ENCODE data around the gene RNU6-1.

RNU6-1 gene

DNA sequence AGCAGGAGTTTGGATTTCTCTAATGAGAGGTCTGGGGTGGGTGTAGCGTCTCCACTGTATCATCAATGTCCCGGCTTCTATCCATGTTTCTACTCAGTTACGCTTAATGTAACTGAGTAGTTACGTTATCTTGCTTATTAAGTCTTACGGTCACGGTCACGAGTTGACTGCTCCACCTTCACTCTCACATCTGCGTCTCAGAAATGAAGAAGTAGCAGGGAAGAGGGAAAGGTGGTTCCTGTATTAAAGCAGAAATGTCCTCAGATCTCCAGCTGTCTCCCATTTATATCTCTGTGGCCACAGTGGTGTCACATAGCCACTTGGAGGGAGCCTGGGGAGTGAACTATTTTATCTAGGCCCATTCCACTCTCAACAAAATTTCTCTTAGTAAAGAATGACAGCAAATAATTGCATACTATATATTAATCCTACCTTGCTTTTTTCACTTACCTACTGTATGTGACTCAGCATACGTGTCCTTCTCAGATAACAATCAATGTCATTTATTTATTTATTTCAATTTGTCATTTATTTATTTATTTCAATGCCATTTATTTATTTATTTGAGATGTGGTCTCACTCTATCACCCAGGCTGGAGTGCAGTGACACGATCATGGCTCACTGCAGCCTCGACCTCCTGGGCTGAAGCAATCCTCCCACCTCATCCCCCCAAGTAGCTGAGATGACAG, 39.7 kb upstream of the RNU6-1 start (continued):
- no peak for TF ChIP-seq EGR2 (tag by site-specific recombination; IDR thresholded peaks at IDR 0.05; ENCODE audit: low read depth)
- TF ChIP-seq, protein P1, sequence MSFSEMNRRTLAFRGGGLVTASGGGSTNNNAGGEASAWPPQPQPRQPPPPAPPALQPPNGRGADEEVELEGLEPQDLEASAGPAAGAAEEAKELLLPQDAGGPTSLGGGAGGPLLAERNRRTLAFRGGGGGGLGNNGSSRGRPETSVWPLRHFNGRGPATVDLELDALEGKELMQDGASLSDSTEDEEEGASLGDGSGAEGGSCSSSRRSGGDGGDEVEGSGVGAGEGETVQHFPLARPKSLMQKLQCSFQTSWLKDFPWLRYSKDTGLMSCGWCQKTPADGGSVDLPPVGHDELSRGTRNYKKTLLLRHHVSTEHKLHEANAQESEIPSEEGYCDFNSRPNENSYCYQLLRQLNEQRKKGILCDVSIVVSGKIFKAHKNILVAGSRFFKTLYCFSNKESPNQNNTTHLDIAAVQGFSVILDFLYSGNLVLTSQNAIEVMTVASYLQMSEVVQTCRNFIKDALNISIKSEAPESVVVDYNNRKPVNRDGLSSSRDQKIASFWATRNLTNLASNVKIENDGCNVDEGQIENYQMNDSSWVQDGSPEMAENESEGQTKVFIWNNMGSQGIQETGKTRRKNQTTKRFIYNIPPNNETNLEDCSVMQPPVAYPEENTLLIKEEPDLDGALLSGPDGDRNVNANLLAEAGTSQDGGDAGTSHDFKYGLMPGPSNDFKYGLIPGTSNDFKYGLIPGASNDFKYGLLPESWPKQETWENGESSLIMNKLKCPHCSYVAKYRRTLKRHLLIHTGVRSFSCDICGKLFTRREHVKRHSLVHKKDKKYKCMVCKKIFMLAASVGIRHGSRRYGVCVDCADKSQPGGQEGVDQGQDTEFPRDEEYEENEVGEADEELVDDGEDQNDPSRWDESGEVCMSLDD (tag by site-specific recombination; IDR thresholded peaks at IDR 0.05), result no peak
- TF ChIP-seq, protein P2, sequence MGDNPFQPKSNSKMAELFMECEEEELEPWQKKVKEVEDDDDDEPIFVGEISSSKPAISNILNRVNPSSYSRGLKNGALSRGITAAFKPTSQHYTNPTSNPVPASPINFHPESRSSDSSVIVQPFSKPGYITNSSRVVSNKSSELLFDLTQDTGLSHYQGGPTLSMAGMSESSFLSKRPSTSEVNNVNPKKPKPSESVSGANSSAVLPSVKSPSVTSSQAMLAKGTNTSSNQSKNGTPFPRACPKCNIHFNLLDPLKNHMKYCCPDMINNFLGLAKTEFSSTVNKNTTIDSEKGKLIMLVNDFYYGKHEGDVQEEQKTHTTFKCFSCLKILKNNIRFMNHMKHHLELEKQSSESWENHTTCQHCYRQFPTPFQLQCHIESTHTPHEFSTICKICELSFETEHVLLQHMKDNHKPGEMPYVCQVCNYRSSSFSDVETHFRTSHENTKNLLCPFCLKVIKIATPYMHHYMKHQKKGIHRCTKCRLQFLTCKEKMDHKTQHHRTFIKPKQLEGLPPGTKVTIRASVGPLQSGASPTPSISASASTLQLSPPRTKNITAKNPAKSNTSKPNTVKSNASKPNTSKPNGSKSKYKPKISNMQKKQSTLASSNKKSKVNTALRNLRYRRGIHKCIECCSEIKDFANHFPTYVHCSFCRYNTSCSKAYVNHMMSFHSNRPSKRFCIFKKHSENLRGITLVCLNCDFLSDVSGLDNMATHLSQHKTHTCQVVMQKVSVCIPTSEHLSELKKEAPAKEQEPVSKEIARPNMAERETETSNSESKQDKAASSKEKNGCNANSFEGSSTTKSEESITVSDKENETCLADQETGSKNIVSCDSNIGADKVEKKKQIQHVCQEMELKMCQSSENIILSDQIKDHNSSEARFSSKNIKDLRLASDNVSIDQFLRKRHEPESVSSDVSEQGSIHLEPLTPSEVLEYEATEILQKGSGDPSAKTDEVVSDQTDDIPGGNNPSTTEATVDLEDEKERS (tag by site-specific recombination; IDR thresholded peaks at IDR 0.05), result no peak
- no peak for TF ChIP-seq ZNF558 (tag by site-specific recombination; IDR thresholded peaks at IDR 0.05)

DNA sequence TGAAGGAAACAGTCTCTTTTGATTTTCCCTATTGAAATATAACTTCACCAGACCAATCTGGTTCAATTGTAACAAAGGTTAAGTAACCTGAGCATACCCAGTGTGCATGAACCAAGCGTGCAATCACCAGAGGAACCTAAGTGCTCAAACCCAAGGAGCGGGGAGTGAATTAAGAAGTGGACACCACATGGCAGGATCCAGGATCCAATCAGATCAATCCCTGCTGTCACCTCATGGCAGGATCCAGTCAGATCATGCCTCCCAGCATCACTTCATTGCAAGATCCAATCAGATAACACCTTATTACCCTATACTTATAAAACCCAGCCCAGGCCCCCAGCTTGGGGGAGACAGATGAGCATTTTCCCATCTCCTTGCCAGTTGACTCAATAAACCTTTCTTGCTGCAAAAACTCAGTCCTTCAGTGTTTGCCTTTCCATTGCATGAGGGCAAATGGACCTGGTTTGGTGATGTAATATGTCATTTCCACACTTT, 38.9 kb upstream of the RNU6-1 start:
- ChIA-PET POLR2A (no interaction called here), CTCF (no interaction called here)
- Histone ChIP-seq H3K27ac (ENCODE audit: extremely low read depth, low read depth, low read length) (no peak overlapping the region), H3K36me3 (ENCODE audit: control insufficient read depth in 2 of 2, insufficient read depth in 1 of 2, low read length in 2 of 2) (no peaks in the 10 kb centered on the region), H3K4me1 (ENCODE audit: control insufficient read depth, insufficient read depth, low read length) (peaks cover 3% of the 10 kb centered on the region; the same call in 1 of the 2 replicates), H3K9me3 (ENCODE audit: control insufficient read depth, insufficient read depth, low read depth, low read length) (no peaks in the 10 kb centered on the region), H3K4me3 (ENCODE audit: low read depth, low read length) (no peak overlapping the region)
- TF ChIP-seq ZNF335 (tag by site-specific recombination; conservative IDR thresholded peaks at IDR 0.05), result peak; percentile 77
- no peak for TF ChIP-seq ZNF112 (tag by site-specific recombination; IDR thresholded peaks at IDR 0.05)

DNA sequence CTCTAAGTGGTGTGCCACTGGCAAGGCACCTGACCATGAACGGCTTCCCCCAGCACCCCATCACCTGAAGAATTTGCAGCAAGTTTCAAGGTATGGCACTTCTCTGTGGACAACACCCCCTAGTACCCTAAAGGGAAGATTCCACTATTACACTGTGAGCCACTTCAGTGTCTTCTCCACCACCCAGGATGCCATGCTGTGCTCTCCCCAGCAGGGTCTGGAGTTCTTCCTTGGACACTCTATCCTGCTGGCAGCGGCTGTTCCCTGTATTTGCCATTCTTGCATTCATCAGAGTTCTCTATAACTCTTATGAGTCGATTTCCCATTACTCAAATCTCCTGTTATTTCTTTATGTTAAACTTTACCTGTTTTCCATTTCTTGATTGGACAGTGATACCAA, 33.9 kb upstream of the RNU6-1 start:
- H3K36me3 ChIP-seq (ENCODE audit: control insufficient read depth in 2 of 2, insufficient read depth in 1 of 2, low read length in 2 of 2), result no peaks in the 10 kb centered on the region
- H3K27ac ChIP-seq (ENCODE audit: extremely low read depth, low read depth, low read length), result no peak overlapping the region
- CTCF ChIA-PET, result interaction anchor here (0.8 to 2.0 kb wide), 2 partner anchors 11 to 433 kb away, joined by 4 to 13 read pairs; no protein-coding TSS in a partner anchor
- H3K4me3 ChIP-seq (ENCODE audit: low read depth, low read length), result no peak overlapping the region
- no peaks in the 10 kb centered on the region for H3K4me1 ChIP-seq (ENCODE audit: control insufficient read depth, insufficient read depth, low read length)
- H3K9me3 ChIP-seq (ENCODE audit: control insufficient read depth, insufficient read depth, low read depth, low read length), result no peaks in the 10 kb centered on the region; the same call in 1 of the 2 replicates
- POLR2A ChIA-PET, result no interaction called here
- TF ChIP-seq ZNF433 (tag by site-specific recombination; IDR thresholded peaks at IDR 0.05; ENCODE audit: low read depth), result no peak
- TF ChIP-seq, protein P3, sequence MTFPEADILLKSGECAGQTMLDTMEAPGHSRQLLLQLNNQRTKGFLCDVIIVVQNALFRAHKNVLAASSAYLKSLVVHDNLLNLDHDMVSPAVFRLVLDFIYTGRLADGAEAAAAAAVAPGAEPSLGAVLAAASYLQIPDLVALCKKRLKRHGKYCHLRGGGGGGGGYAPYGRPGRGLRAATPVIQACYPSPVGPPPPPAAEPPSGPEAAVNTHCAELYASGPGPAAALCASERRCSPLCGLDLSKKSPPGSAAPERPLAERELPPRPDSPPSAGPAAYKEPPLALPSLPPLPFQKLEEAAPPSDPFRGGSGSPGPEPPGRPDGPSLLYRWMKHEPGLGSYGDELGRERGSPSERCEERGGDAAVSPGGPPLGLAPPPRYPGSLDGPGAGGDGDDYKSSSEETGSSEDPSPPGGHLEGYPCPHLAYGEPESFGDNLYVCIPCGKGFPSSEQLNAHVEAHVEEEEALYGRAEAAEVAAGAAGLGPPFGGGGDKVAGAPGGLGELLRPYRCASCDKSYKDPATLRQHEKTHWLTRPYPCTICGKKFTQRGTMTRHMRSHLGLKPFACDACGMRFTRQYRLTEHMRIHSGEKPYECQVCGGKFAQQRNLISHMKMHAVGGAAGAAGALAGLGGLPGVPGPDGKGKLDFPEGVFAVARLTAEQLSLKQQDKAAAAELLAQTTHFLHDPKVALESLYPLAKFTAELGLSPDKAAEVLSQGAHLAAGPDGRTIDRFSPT (tag by site-specific recombination; IDR thresholded peaks at IDR 0.05), result no peak
- TF ChIP-seq, protein P4, sequence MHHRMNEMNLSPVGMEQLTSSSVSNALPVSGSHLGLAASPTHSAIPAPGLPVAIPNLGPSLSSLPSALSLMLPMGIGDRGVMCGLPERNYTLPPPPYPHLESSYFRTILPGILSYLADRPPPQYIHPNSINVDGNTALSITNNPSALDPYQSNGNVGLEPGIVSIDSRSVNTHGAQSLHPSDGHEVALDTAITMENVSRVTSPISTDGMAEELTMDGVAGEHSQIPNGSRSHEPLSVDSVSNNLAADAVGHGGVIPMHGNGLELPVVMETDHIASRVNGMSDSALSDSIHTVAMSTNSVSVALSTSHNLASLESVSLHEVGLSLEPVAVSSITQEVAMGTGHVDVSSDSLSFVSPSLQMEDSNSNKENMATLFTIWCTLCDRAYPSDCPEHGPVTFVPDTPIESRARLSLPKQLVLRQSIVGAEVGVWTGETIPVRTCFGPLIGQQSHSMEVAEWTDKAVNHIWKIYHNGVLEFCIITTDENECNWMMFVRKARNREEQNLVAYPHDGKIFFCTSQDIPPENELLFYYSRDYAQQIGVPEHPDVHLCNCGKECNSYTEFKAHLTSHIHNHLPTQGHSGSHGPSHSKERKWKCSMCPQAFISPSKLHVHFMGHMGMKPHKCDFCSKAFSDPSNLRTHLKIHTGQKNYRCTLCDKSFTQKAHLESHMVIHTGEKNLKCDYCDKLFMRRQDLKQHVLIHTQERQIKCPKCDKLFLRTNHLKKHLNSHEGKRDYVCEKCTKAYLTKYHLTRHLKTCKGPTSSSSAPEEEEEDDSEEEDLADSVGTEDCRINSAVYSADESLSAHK (tag by site-specific recombination; IDR thresholded peaks at IDR 0.05), result no peak
- TF ChIP-seq ZNF623 (tag by site-specific recombination; IDR thresholded peaks at IDR 0.05), result no peak
- TF ChIP-seq ZNF404 (tag by site-specific recombination; IDR thresholded peaks at IDR 0.05), result no peak
- no peak for TF ChIP-seq ZNF792 (tag by site-specific recombination; IDR thresholded peaks at IDR 0.05)
- no peak for TF ChIP-seq ZNF16 (tag by site-specific recombination; IDR thresholded peaks at IDR 0.05; ENCODE audit: low read depth)
- TF ChIP-seq ZNF837 (tag by site-specific recombination; IDR thresholded peaks at IDR 0.05), result no peak
- no peak for TF ChIP-seq ZNF202 (tag by site-specific recombination; IDR thresholded peaks at IDR 0.05; ENCODE audit: borderline replicate concordance)
- TF ChIP-seq, protein P5, sequence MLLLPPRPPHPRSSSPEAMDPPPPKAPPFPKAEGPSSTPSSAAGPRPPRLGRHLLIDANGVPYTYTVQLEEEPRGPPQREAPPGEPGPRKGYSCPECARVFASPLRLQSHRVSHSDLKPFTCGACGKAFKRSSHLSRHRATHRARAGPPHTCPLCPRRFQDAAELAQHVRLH (tag by site-specific recombination; IDR thresholded peaks at IDR 0.05), result no peak
- TF ChIP-seq ZNF768 (tag by site-specific recombination; IDR thresholded peaks at IDR 0.05), result no peak
- no peak for TF ChIP-seq ZNF335 (tag by site-specific recombination; conservative IDR thresholded peaks at IDR 0.05)
- TF ChIP-seq ZFP3 (tag by site-specific recombination; IDR thresholded peaks at IDR 0.05; ENCODE audit: low read depth), result no peak
- no peak for TF ChIP-seq ZNF624 (tag by site-specific recombination; IDR thresholded peaks at IDR 0.05)
- TF ChIP-seq ZNF426 (tag by site-specific recombination; IDR thresholded peaks at IDR 0.05), result no peak

Measured in HEK293 (cell line).